Stimulated activated CD4-positive, alpha-beta T cell treated with anti-CD3 and anti-CD28 coated beads, Interleukin-4, amount 100 ng/mL, for 1 hour (primary cell): ENCODE measurements around the gene DIP2C.
"Not testable (repeated sequence)": the region's sequence is repeated elsewhere in the genome, so short reads cannot be mapped to it uniquely, and the experiment has no call there.

Experiments
- DNase-seq: peaks from one replicate; pipeline ENCODE4 v3.0.0-alpha.2; 2020

DIP2C gene

GRCh38 chr10:361203-362081 is 328.0 kb downstream of the DIP2C start:
- DNase-seq, result no peak

GRCh38 chr10:360653-361052 is 328.8 kb downstream of the DIP2C start:
- DNase-seq, result no peak

- no peak for DNase-seq
These were observed 329.7 kb downstream of the DIP2C start for GRCh38 chr10:359762-360161.

- no peak for DNase-seq
These were observed 330.4 kb downstream of the DIP2C start for GRCh38 chr10:359093-359492.

- no peak for DNase-seq
These were observed 332.1 kb downstream of the DIP2C start for GRCh38 chr10:357201-357950.

GRCh38 chr10:356452-356851 is 333.0 kb downstream of the DIP2C start:
- no peak for DNase-seq

- no peak for DNase-seq
These were observed 334.4 kb downstream of the DIP2C start for GRCh38 chr10:354901-355617.

- no peak for DNase-seq
These were observed 336.8 kb downstream of the DIP2C start for GRCh38 chr10:352476-353235.

GRCh38 chr10:351770-352334 is 337.6 kb downstream of the DIP2C start:
- DNase-seq, result no peak

- no peak for DNase-seq
These were observed 338.4 kb downstream of the DIP2C start for GRCh38 chr10:350981-351501.

- no peak for DNase-seq
These were observed 340.4 kb downstream of the DIP2C start for GRCh38 chr10:349081-349480.

- no peak for DNase-seq
These were observed 341.0 kb downstream of the DIP2C start for GRCh38 chr10:348456-348855.

- not testable (repeated sequence) for DNase-seq
These were observed 341.7 kb downstream of the DIP2C start for GRCh38 chr10:347774-348173.

- DNase-seq, result not testable (repeated sequence)
These were observed 342.3 kb downstream of the DIP2C start for GRCh38 chr10:347190-347589.

GRCh38 chr10:344582-345200 is 344.8 kb downstream of the DIP2C start:
- no peak for DNase-seq

GRCh38 chr10:343231-344220 is 345.9 kb downstream of the DIP2C start:
- DNase-seq, result no peak

GRCh38 chr10:341081-341740 is 348.3 kb downstream of the DIP2C start:
- DNase-seq, result no peak

- no peak for DNase-seq
These were observed 348.8 kb downstream of the DIP2C start for GRCh38 chr10:340646-341045.

GRCh38 chr10:339038-339391 is 350.5 kb downstream of the DIP2C start:
- no peak for DNase-seq
